Keratinocyte (primary cell): ENCODE data around the gene FHIT. TPM values are rescaled to one million over a fixed set of nuclear protein-coding genes. Genes with fewer than 3 reads are reported as not detected.

Experiments
- DNase-seq: peaks from one replicate; pipeline ENCODE4 v3.0.0-alpha.2; 2011; ENCODE audit warnings: low read depth, missing footprints, low spot score
- FAIRE-seq: peaks from 2 replicates; lab custom pipeline; 2011; peaks lifted over from hg19 to GRCh38; lab: Jason Lieb, UNC
- H2AFZ ChIP-seq: 2 replicates; pipeline ENCODE4 v1.6.0; 2012; ENCODE audit warnings: low read length, control low read depth, inconsistent platforms; ENCODE audit not compliant: control insufficient read depth
- H3K27ac ChIP-seq: 2 replicates; pipeline ENCODE4 v1.5.1; 2011; ENCODE audit warnings: low read length; ENCODE audit not compliant: control insufficient read depth, insufficient read depth
- H3K27me3 ChIP-seq: 3 replicates; pipeline ENCODE4 v1.6.0; 2011; ENCODE audit warnings: low read length; ENCODE audit not compliant: control insufficient read depth, insufficient read depth; ENCODE audit errors: extremely low read depth
- H3K36me3 ChIP-seq, 2 experiments: 2 replicates in 1 of 2; 3 replicates in 1 of 2; pipeline ENCODE4 v1.5.1; 2011; ENCODE audit warnings: low read length in 2 of 2, mild to moderate bottlenecking in 1 of 2; ENCODE audit not compliant: control insufficient read depth in 2 of 2, insufficient read depth in 2 of 2; ENCODE audit errors: extremely low read depth in 1 of 2
- H3K4me1 ChIP-seq: 3 replicates; pipeline ENCODE4 v1.5.1; 2011; ENCODE audit warnings: low read length; ENCODE audit not compliant: control insufficient read depth, insufficient read depth; ENCODE audit errors: extremely low read depth
- H3K4me2 ChIP-seq: 3 replicates; pipeline ENCODE4 v1.6.0; 2011; ENCODE audit warnings: low read depth, low read length; ENCODE audit not compliant: control insufficient read depth, insufficient read depth; ENCODE audit errors: extremely low read depth
- H3K4me3 ChIP-seq, 3 experiments: fragments of 200-600 bp in 1 of 3; sonication (generic) in 1 of 3; 2 replicates in 2 of 3; 3 replicates in 1 of 3; pipeline ENCODE4 v1.5.1; 2011 to 2016; ENCODE audit warnings: low read length in 3 of 3, mild to moderate bottlenecking in 3 of 3, control low read depth in 2 of 3, inconsistent platforms in 1 of 3, low read depth in 1 of 3, mixed read lengths in 1 of 3, mixed run types in 1 of 3, moderate library complexity in 1 of 3; ENCODE audit not compliant: control insufficient read depth in 2 of 3, insufficient read depth in 2 of 3; ENCODE audit errors: extremely low read depth in 1 of 3
- H3K79me2 ChIP-seq: 2 replicates; pipeline ENCODE4 v1.6.0; 2012; ENCODE audit warnings: low read length; ENCODE audit not compliant: control insufficient read depth, insufficient read depth
- H3K9ac ChIP-seq: 3 replicates; pipeline ENCODE4 v1.6.0; 2011; ENCODE audit warnings: low read length; ENCODE audit not compliant: control insufficient read depth, insufficient read depth; ENCODE audit errors: extremely low read depth
- H3K9me1 ChIP-seq: 3 replicates; pipeline ENCODE4 v1.6.0; 2011; ENCODE audit warnings: low read length; ENCODE audit not compliant: control insufficient read depth, insufficient read depth; ENCODE audit errors: extremely low read depth
- H3K9me3 ChIP-seq: 2 replicates; pipeline ENCODE4 v1.5.1; 2012; ENCODE audit warnings: low read depth, low read length; ENCODE audit not compliant: control insufficient read depth
- H4K20me1 ChIP-seq: 3 replicates; pipeline ENCODE4 v1.6.0; 2011; ENCODE audit warnings: low read length; ENCODE audit not compliant: control insufficient read depth, insufficient read depth; ENCODE audit errors: extremely low read depth
- EZH2 ChIP-seq: IDR thresholded peaks from one replicate; pipeline ENCODE4 v1.6.1; 2012; ENCODE audit warnings: inconsistent platforms, mild to moderate bottlenecking, low read length, moderate library complexity
- dilution Hi-C: fragments of 300-500 bp; cut with MboI; formaldehyde crosslinking; loops from one replicate; pipeline ENCODE4 v1.7.0; 2020; ENCODE audit warnings: low sequenced_read_pairs; ENCODE audit not compliant: extremely low pct_ligation_motif_present
- polyA plus RNA-seq, 5 experiments: library from polyadenylated mRNA; depleted of rRNA in 3 of 5; stranded (reverse) in 3 of 5; stranded (forward) in 1 of 5; unstranded in 1 of 5; fragments of >200 nt; gene quantifications; 1 replicate in 1 of 5; 2 replicates in 3 of 5; 3 replicates in 1 of 5; pipeline versions ENCODE4 v1.2.1 to v1.2.3, GENCODE V29; 2011 to 2012; ENCODE audit warnings: missing spikeins in 2 of 5, low read depth in 1 of 5, low replicate concordance in 1 of 5
- TF ChIP-seq, protein P1 (sequence below), 3 experiments: IDR thresholded peaks in 1 of 3; conservative IDR thresholded peaks in 1 of 3; optimal IDR thresholded peaks in 1 of 3; 2 replicates in 2 of 3; 3 replicates in 1 of 3; pipeline versions ENCODE3 to v1.5.1; 2011; ENCODE audit warnings: low read length in 3 of 3, mild to moderate bottlenecking in 3 of 3, moderate library complexity in 2 of 3, control low read depth in 1 of 3, inconsistent platforms in 1 of 3; ENCODE audit not compliant: insufficient read depth in 2 of 3; ENCODE audit errors: extremely low read depth in 1 of 3

The FHIT gene
- polyA plus RNA-seq, 1 donor (not counting 4 experiments of a cell fraction or from before 2014, with no cell fraction given) = 2.2 TPM

GRCh38 chr3:60033901-60034453 is 1217.3 kb downstream of the FHIT start:
- no peaks in the 10 kb centered on the region for H3K27me3 ChIP-seq
- H3K4me3 ChIP-seq = no peak overlapping the region
- H2AFZ ChIP-seq = no peak overlapping the region
- H3K9me3 ChIP-seq = no peaks in the 10 kb centered on the region
- H3K4me2 ChIP-seq = no peak overlapping the region
- TF ChIP-seq, protein P1, sequence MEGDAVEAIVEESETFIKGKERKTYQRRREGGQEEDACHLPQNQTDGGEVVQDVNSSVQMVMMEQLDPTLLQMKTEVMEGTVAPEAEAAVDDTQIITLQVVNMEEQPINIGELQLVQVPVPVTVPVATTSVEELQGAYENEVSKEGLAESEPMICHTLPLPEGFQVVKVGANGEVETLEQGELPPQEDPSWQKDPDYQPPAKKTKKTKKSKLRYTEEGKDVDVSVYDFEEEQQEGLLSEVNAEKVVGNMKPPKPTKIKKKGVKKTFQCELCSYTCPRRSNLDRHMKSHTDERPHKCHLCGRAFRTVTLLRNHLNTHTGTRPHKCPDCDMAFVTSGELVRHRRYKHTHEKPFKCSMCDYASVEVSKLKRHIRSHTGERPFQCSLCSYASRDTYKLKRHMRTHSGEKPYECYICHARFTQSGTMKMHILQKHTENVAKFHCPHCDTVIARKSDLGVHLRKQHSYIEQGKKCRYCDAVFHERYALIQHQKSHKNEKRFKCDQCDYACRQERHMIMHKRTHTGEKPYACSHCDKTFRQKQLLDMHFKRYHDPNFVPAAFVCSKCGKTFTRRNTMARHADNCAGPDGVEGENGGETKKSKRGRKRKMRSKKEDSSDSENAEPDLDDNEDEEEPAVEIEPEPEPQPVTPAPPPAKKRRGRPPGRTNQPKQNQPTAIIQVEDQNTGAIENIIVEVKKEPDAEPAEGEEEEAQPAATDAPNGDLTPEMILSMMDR (optimal IDR thresholded peaks at IDR 0.05 in 1 of 3, IDR thresholded peaks at IDR 0.05 in 1 of 3, conservative IDR thresholded peaks at IDR 0.05 in 1 of 3; ENCODE audit: extremely low read depth in 1 of 3, insufficient read depth in 2 of 3, low read length in 3 of 3) = no peak
- no peak for TF ChIP-seq EZH2
- dilution Hi-C loops = no loop called here
- no peak overlapping the region for H3K27ac ChIP-seq
- no peak overlapping the region for H3K9ac ChIP-seq
- H4K20me1 ChIP-seq = no peaks in the 10 kb centered on the region
- FAIRE-seq = no peak
- H3K4me1 ChIP-seq = no peaks in the 10 kb centered on the region
- no peaks in the 10 kb centered on the region for H3K79me2 ChIP-seq
- H3K9me1 ChIP-seq = no peaks in the 10 kb centered on the region
- no peak for DNase-seq
- H3K36me3 ChIP-seq = no peaks in the 10 kb centered on the region

DNA sequence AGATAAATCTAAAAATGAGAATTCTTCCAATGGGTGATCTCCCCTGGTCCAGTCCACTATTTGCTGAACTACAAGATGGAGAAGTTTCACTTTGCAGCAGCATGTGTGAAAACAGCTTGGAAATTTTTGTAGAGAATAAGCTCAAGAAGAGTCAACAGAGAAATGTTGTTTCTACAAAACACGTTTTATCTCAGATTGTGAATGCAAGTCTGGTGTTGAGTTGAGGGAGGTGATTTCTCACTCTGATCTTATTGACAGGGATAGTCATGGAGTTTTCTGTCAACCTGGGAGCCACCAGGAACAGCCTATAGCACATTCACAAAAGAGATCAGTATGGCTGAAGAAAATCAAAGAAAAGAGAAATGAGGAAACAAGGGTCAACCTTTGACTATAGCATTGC is 1220.3 kb downstream of the FHIT start:
- H3K9ac ChIP-seq = no peak overlapping the region
- H3K79me2 ChIP-seq = no peaks in the 10 kb centered on the region
- H3K4me3 ChIP-seq = no peak overlapping the region
- no peak overlapping the region for H3K27ac ChIP-seq
- H3K9me1 ChIP-seq = no peaks in the 10 kb centered on the region
- H3K4me1 ChIP-seq = no peaks in the 10 kb centered on the region
- H4K20me1 ChIP-seq = no peaks in the 10 kb centered on the region
- H3K36me3 ChIP-seq = no peaks in the 10 kb centered on the region
- dilution Hi-C loops = no loop called here
- no peak for DNase-seq
- no peaks in the 10 kb centered on the region for H3K27me3 ChIP-seq
- H2AFZ ChIP-seq = no peak overlapping the region
- no peak for FAIRE-seq
- no peak overlapping the region for H3K4me2 ChIP-seq
- TF ChIP-seq, protein P1 (optimal IDR thresholded peaks at IDR 0.05 in 1 of 3, IDR thresholded peaks at IDR 0.05 in 1 of 3, conservative IDR thresholded peaks at IDR 0.05 in 1 of 3; ENCODE audit: extremely low read depth in 1 of 3, insufficient read depth in 2 of 3, low read length in 3 of 3) = no peak
- no peak for TF ChIP-seq EZH2
- no peaks in the 10 kb centered on the region for H3K9me3 ChIP-seq
